Brain pericyte (primary cell): ENCODE results near the gene ZNF276.
"Not testable (repeated sequence)": the region's sequence is repeated elsewhere in the genome, so short reads cannot be mapped to it uniquely, and the experiment has no call there.

Experiments
- DNase-seq: peaks from one replicate; pipeline ENCODE4 v3.0.0-alpha.2; 2012; ENCODE audit warnings: low read depth, low spot score

The ZNF276 gene

DNA sequence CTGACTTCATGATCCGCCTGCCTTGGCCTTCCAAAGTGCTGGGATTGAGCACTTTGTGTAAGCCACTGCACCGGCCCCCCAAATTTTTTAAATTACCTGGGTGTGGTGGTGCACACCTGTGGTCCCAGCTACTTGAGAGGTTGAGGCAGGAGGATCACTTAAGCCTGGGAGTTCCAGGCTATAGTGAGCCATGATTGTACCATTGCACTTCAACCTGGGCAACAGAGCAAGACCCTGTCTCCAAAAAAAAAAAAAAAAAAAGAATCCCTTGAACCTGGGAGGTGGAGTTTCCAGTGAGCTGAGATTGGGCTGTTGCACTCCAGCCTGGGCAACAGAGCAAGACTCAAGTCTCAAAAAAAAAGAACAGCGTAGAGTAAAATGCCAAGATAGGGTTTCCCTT, 15.2 kb downstream of the ZNF276 start:
- DNase-seq, result no peak

DNA sequence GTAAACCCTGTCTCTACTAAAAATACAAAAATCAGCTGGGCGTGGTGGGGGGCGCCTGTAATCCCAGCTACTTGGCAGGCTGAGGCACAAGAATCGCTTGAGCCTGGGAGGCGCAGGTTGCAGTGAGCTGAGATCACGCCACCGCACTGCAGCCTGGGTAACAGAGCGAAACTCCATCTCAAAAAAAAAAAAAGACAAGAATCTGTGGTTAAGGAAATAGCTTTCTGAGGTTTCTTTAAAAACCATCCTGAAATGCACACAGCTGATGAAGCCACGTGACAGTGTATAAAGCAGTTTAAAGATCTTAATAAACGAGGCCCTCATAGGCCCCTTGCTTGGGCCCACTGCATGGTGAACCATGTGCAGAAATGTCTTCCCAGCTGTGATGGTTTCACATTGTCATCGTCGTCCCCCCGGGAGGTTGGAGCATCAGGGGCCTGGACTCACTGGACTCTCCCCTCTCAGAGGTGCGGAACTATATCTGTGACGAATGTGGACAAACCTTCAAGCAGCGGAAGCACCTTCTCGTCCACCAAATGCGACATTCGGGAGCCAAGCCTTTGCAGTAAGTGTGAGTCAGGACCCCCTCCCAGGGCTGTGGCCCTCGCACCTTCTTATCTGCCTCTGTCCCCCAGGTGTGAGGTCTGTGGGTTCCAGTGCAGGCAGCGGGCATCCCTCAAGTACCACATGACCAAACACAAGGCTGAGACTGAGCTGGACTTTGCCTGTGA, 16.2 kb downstream of the ZNF276 start:
- DNase-seq, result no peak

DNA sequence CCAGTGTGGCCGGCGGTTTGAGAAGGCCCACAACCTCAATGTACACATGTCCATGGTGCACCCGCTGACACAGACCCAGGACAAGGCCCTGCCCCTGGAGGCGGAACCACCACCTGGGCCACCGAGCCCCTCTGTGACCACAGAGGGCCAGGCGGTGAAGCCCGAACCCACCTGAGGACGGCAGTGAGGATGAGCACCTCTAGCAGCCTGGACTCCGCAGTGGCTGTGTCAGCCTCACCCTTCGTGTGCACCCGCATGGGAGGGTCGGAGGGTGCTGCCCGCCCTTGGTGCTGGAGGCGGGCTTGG, 16.7 kb downstream of the ZNF276 start:
- DNase-seq, result no peak

DNA sequence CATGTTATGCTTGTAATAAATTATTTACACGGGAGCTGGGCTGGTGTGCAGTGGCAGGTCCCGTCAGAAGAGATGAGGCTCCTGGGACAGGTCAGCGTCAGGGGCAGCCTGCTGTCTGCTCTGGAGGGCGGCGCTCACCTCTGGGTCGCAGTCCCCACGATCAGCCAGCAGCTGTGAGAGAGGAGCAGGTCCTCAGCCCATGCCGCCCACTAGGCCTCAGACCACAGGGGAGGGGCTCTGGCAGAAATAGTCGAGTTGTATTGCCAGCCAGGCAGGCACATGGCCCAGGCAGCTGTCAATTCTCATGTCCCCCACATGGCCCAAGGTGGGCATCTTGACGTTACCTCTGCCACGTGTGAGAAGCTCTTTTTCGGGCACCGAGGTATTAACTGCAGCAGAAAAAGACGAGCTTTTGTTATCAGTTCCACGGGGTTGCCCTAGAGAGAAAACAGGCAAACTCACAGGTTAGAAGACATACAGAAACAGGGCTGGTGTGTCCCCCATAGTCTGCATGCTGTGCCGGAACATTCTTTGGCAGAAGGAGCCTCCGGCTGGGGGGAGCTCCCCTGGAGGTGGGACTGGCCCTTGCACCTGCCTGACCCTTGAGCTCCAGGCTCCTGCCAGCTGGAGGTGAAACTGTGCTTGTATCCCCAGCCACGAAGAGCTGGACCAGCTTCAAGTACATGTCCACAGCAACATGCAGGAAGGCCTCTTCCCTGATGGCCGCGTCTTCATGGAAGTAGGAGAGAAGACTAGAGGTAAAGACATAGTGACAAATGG, 17.4 kb downstream of the ZNF276 start:
- no peak for DNase-seq

DNA sequence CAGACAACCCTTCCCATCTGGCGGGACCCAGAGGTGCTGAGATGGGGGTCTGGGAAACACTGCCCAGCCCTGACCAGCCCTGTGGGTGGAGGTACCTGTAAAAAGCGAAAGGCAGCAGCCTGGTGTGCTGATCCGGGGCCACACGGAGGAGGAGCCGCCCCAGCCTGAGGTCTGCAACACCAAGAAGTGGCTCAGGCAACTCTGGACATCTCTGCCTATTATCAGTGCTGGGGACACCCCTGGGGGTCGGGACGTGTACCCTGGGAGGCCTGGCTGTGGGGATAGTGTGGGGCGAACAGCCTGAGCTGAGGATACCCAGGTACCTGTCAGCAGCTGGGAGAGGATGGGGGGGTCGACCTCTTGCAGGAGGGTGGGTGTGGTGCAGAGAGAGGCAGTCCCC, 18.0 kb downstream of the ZNF276 start:
- DNase-seq, result no peak

DNA sequence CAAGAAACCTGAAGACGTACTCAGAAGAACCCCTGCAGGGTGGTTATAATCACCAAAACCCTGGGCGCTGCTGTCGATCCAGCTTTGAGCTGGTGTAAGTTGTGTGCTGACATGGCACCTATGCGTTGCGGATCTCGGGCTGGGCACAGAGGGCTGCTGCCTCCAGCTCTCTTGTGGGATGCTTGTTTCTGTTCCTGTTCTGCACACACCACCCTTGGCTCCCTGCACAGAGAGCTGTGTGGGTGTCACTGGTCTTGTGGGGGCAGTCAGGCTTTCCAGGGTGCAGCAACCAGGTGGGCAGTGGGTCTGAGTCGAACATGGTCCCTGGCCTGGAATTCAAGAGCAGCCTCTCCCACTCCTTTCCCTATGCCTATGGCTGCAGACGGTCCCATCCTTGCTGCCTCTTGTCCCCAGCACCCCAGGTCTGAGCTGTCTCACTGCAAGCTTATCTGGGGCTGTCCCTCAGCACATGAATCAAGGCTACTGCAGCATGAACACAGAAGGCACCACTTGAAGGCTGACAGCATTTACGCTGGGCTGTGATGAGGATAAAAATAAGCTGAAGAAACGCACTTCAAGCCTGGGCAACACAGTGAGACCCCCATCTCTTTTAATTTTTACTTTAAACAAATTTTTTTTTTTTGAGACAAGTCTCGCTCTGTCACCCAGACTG, 20.1 kb downstream of the ZNF276 start:
- no peak for DNase-seq

DNA sequence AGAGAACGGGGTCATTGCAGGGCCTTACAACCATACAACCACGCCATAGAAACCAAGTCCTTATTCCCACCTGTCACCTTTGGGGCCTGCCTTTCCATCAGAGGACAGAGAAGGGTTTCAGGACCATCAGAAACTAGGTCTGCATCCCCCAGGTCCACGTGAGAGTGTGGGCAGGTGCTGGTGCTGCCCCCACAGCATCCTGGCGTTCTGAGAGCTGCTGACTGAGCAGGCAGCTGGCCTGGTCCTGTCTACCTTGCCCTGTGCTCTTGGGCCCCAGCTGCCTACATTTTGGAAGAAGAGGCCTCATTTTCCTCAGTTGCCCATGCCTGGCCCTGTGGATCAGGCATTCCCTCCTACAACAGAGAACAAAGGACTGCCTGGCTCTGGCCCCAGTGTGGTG, 21.6 kb downstream of the ZNF276 start:
- DNase-seq, result no peak

DNA sequence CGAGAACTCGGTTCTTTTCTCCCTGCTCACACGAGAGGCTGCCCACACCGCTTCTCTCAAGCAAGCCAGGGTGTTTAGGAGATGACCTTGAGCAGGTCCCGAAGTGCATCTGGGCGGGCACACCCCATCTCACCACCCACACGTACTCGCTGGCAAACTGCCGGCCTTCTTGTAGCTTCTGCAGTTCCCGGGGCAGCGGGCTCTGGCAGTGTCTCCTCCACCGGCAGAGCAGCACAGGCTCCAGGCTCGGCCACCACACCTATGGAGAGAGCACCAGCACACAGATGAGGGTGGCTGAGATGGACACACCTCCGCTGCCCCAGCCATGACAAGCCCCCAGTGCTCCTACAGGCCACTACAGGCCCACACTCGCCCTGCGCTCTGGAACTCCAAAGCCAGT, 23.5 kb downstream of the ZNF276 start:
- DNase-seq, result no peak

DNA sequence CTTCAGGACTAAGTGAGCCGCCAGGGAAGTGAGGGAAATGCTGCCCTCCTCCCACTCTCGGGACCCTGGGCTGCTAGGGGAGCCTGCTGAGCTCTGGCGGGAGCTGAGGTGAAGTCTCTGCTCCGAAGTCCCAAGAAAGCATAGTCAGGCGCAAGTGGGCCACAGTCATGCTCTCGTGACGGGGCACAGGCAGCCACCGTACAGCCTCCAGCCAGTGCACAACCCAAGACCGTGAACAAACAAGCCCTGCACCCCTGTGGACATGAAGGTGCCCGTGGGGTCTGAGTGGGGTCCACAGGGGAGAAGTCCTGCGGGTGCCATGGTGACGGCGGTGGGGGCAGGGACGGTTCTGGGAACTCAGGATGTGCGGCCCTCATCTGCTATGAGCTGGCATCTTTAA, 24.7 kb downstream of the ZNF276 start:
- no peak for DNase-seq

DNA sequence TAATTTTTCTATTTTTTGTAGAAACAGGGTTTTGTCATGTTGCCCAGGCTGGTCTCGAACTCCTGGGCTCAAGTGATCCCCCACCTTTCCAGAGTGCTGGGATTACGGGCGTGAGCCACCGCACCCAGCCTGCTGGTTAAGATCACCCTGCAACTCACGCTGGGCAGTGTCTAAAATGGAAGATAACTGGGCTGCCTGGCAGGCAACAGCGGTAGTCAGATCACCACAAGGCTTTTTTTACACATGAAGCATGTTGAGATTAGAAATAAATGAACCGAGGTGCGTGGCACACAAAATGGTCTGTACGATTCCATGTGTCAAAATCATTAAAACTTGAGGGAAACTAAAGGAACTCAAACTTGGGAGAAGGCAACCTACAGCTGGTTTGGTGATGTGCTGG, 26.7 kb downstream of the ZNF276 start:
- no peak for DNase-seq

DNA sequence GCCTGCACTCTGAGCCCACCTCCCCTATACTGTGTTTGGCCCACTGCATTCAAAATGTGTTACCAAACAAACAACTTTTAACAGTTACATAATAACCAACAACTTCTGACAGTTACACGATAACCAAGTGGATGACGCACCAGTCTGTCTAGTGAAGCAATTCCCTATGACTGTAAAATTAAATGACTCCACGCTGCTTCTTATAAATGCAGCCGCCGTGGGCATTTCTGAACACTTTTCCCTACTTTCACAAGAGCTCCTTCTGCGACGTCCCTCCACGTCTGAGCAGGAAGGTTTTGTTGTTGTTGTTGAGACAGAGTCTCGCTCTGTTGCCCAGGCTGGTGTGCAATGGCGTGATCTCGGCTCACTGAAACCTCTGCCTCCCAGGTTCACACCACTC, 27.6 kb downstream of the ZNF276 start:
- DNase-seq, result no peak

DNA sequence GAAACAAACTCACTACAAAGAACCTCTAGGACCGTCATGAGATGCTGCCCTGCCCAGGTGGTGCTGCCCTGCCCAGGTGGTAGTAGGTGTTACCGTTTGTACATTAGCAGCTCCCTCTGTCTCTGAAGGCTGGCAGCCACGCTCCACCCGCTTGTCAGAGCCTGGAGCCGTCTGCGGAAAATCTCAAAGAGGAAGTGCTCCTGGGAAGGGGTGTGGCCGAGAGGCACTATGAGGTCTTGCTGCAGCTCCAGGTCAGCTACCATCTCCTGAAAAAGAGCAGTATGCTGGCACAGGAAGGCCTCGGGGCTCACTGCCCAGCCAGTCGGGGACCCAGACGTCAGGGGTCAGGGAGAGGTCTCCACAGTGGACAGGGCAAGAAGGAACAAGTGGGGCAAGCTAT, 28.3 kb downstream of the ZNF276 start:
- DNase-seq, result no peak

DNA sequence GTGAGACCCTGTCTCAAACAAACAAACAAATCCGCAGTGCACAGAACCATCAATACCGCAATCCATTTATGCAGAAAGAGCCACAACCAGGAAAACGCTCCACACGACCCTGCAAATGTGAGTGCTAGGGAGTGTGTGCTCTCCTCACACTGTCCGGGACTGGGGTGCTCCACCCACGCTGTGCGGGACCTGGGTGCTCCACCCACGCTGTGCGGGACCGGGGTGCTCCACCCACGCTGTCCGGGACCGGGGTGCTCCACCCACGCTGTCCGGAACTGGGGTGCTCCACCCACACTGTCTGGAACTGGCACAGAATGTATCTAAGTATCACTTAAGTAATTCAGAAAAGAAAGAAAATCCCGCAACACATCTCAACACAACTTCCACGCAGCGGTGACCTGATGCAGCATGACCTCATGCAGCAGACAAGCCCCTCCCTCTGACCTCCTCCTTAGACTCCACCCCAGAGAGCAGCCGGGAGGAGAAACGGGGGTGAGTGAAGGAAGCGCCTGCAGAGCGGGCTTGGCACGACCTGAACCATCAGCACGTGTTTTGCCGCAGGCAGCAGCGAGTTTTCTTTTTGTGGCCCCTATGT, 38.5 kb downstream of the ZNF276 start:
- no peak for DNase-seq

DNA sequence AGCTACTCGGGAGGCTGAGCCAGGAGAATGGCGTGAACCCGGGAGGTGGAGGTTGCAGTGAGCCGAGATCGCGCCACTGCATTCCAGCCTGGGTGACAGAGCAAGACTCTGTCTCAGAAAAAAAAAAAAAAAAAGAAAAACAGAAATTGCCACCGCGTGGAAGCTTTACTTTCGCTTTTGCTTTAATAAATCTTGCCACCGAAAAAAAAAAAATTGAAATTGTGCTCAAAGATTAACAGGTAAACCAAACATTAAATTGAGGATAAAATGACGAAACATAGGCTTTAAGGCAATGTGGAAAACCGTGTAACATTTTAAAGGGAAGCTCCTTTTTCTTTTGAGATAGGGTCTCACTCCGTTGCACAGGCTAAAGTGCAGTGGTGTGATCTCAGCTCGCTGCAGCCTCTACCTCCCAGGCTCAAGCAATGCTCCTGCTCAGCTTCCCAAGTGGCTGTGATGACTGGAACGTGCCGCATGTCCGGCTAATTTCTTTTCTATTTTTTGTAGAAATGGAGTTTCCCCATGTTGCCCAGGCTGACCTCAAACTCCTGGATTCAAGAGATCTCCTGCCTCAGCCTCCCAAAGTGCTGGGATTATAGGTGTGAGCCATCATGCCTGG, 40.1 kb downstream of the ZNF276 start:
- no peak for DNase-seq

DNA sequence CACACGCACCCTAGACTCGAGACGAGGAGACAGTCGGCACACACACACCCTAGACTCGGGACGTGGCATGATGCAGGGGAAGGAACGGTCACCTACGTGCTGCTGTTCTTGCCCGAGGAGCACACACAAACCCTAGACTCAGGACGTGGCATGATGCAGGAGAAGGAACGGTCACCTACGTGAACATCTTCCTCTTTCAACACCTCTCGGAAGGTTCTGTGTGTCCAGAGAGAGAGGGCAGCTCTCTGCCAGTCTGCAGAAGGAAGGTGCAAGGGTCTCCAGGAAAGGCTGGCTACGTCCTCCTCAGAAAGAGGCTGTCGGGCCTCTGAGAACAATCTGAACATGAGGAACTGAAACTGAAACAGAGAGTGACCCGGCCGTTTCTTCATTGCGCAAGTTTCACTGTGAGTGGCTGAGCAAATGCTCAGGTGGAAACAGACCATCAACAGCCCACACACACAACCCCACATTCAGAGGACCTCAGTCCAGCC, 43.4 kb downstream of the ZNF276 start:
- DNase-seq, result no peak

DNA sequence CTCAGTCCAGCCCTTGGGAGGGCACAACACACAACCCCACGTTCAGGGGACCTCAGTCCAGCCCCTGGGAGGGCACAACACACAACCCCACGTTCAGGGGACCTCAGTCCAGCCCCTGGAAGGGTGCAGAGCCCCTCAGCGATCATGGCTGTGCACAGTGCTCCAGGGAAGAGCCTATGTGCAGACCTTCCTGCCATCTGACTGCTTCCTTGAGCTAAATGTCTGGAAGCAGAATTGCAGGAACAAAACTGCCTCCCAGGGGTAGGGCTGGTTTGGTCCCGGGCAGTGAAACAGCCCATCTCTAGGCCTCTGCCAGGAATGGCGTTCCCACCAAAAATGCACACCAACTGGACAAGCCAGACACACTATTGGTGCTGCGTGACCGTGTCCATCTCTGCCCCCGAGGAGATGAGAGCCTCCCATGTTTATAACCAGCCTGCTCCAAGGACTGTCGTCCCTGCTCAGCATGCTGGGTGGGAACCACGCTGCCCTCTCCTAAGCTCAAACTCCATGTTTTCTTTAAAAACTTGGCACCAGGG, 44.0 kb downstream of the ZNF276 start:
- DNase-seq, result no peak

DNA sequence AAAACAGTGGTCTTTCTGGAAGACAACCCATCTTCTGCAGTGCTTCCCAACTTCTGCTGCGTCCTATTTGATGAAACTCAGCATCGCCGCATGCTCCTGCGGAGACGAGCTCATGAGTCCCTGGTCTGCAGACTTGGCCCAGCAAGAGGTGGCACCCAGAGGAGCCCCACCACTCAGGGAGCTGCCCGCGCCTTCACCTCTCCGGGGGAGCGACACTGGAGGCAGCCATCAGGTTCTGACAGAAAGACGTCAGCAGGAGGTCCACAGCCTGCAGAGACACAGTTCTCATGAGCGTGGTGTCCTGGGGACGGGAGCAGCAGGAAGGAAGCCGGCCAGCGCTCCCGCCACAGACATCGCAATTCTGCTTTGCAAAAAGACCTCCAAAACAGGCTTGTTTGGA, 49.0 kb downstream of the ZNF276 start:
- no peak for DNase-seq

DNA sequence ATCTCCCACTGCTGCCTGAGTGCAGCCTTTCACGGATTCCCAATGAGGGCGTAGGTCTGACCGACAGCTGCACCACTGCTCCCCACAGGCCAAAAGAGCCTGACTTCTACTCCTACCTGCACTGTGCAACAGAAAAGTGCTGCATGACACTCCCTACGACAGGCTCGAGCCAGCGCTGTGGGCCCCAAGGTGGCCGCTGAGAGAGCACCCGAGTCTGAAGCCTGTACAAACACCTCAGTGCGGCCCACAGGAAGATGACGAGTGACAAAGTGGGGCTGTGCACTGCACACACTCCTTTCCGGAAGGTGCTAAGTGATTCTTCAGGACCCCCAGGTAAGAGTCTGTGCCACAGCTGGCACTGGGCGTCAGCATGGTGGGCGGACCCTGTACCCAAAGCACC, 53.9 kb downstream of the ZNF276 start:
- DNase-seq, result no peak

DNA sequence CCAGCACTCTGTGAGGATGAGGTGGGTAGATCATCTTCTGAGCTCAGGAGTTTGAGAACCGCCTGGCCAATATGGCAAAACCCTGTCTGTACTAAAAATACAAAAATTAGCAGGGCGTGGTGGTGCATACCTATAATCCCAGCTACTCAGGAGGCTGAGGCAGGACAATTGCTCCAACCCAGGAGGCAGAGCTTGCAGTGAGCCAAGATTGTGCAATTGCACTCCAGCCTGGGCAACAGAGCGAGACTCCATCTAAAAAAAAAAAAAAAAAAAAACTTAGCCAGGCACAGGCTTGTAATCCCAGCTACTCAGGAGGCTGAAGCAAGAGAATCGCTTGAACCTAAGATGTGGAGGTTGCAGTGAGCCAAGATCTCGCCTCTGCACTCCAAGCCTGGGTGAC, 56.9 kb downstream of the ZNF276 start:
- not testable (repeated sequence) for DNase-seq

DNA sequence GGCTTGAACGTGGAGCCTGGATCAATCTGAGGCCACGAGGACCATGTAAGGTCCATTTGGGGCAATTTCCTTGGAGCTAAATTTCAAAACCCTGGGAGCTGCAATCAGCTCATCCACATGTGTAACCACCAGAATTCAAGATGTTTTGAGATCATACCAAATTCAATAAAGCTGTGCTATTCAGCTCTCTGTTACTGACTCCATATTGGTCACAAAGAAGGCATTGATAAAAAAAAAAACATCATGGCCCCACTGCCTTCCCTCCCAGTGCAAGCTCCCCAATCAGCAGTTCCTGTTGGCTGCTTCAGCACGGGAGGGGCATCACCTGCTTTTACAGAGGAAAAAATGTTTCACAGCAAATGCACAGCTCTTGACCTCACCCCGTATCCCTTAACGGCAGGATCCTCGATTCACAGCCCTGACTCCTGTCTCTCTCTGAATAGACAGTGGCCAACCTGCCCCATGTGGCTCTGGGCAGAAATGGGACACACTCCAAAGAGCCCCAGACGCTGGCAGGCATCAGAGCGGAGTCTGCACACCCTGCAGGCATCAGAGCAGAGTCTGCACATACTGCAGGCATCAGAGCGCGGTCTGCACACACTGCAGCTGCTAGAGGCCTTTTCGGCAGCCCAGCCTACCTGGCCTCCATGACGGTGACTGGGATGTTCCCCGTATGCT, 58.0 kb downstream of the ZNF276 start:
- DNase-seq, result no peak

DNA sequence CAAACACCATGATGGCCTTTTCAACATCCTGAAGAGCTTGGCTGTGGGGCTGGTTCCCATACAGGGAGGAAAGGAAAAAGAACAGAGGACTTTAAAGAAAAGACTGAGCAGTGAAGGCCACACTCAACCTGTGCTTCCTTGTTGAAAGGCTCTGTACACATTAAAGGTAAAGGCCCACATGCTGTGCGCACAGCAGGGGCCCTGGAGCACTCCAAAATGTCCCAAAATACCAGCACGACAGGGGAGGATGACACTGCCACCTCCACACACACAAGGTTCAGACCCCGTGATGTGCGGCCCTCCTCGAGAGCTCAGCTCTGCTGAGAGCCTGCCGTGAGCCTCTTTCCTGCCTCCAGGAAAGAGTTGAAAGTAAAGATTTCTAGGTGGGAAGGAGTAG, 58.6 kb downstream of the ZNF276 start:
- DNase-seq, result no peak
